GM12872 (cell line): ENCODE data around the gene FBXO39.

ENCODE experiments used
- TF ChIP-seq, protein P1 (sequence below): IDR thresholded peaks from 3 replicates; pipeline ENCODE4 v1.5.1; 2011; ENCODE audit warnings: low read depth, mild to moderate bottlenecking, low read length, moderate library complexity; ENCODE audit not compliant: insufficient read depth

The FBXO39 gene

GRCh38 chr17:6775871-6776405 lies at the start of gene FBXO39:
Gene FBXO39, plus strand, starts transcription at chr17:6776215. Its CDS starts 3,654 bp downstream, at chr17:6779869.
- TF ChIP-seq, protein P1, sequence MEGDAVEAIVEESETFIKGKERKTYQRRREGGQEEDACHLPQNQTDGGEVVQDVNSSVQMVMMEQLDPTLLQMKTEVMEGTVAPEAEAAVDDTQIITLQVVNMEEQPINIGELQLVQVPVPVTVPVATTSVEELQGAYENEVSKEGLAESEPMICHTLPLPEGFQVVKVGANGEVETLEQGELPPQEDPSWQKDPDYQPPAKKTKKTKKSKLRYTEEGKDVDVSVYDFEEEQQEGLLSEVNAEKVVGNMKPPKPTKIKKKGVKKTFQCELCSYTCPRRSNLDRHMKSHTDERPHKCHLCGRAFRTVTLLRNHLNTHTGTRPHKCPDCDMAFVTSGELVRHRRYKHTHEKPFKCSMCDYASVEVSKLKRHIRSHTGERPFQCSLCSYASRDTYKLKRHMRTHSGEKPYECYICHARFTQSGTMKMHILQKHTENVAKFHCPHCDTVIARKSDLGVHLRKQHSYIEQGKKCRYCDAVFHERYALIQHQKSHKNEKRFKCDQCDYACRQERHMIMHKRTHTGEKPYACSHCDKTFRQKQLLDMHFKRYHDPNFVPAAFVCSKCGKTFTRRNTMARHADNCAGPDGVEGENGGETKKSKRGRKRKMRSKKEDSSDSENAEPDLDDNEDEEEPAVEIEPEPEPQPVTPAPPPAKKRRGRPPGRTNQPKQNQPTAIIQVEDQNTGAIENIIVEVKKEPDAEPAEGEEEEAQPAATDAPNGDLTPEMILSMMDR, result no peak

DNA sequence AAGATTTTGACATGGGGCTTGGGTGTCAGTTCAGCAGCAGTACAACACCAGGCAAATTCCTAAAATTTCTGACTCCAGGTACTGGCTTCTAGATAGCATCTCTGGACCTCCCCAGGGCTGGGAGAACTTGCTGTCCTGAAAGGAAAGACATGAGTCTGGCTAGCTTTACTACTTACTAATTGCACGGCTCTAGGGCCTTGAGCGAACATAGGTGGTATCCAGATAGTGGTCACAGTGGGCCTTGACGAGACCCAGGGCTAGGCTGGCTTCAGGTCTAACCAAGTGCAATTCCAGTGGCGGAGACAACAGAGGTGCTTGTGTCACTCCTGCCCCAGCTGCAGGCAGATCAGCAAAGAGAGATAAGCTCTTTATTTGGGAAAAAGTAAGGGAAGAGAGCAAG lies 46.5 kb upstream of the FBXO39 start:
- TF ChIP-seq, protein P1, result no peak

GRCh38 chr17:6748617-6749016 lies 27.4 kb upstream of the FBXO39 start:
- TF ChIP-seq, protein P1, result no peak

- TF ChIP-seq, protein P1, result no peak
Measured at GRCh38 chr17:6749519-6749918, 26.5 kb upstream of the FBXO39 start.

DNA sequence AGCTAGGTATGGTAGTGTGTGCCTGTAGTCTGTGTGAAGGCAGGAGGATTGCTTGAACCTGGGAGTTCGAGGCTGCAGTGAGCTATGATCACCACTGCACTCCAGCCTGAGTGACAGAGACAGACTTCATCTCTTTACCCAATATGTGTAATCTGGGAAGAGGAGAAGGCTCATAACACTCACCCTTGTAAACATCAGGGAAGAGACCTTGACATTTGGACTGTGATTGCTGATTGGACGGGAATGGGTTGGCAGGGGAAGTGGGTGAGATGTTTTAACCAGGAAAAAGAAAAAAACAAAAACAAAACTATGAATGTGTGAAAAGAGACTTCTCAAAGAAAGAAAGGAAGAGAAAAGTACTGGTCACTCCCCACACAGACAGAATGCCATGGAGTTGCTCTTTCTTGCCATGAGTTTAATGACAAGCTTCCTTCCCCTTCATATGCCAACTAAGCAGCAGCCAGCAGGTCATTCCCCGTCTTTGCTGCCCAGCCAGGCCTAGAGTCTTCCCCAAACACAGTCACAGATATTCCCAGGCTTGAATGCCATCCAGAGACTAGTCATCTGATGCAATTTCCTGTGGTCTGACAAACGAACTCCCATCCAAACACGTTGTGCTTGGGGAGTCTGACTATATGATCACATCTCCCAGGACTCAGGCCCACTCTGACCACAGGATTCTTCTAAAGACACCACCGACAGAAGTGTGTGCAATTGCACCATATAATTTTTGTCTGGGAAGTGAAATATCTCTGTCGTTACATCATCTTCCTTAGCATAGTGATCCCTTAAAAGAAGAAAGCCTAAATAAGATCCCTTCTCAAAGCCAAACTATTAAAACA lies 23.7 kb upstream of the FBXO39 start:
- TF ChIP-seq, protein P1, result no peak

DNA sequence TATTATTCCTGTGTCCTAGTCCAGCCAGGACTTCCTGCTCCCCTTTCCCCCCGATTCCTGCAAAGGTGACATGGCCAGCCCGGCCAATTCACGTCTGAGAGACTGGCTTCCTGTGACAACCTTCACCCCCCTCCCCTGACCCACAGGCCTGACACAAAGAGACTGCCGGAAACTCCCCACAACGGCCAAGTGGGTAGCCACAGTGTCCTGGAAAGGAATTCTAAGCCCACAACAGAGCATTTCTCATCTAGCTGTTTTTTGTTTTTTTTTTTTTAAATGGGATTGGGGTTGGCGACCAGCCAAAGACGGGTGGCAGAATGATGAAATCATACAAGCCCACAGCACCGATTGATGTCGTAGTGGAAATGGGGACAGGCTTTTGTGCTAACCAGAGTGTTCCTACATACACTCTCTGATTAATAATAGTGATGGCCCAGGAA lies 23.0 kb upstream of the FBXO39 start:
- TF ChIP-seq, protein P1, result no peak

DNA sequence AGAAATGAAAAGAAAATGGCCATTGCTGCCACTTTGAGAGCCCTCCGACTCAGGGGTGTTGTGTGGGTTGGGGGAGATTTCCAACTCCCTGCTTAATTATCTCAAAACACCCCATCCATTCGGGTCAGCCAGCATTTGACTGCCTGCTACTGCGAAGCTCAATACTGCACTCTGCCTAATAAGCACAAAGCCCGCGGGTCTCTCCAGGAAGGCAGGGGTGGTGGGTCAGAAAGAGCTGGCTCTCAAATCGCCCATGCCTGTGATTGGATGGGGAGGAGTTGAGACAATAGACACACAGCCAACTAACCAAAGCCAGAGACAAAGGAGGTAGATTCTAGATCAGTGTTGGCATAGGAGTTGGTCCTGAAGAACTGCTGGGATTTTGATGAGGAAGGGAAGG lies 22.5 kb upstream of the FBXO39 start:
- TF ChIP-seq, protein P1, result no peak
